ENCODE measurements around the gene GLTP. TPM values are rescaled to one million over a fixed set of nuclear protein-coding genes. Genes with fewer than 3 reads are reported as not detected.

The GLTP gene
- total and polyA plus RNA-seq, 3 donors from 2014 or later: 20.0 to 27.1 (median 23.1) TPM

GRCh38 chr12:109822416-109822815, 57.9 kb downstream of the GLTP start:
- Histone ChIP-seq H3K36me3 (ENCODE audit: low read depth, missing control alignments) (no peaks in the 10 kb centered on the region), H3K4me1 (no peaks in the 10 kb centered on the region), H3K27me3 (no peaks in the 10 kb centered on the region), H3K27ac (no peak overlapping the region), H3K4me3 (no peak overlapping the region), H3K9me3 (no peaks in the 10 kb centered on the region)
- DNase-seq: no peak
- TF ChIP-seq CTCF (IDR thresholded peaks at IDR 0.05) (no peak), POLR2A (IDR thresholded peaks at IDR 0.05) (no peak)
- 87 to 89% methylated on average over 7 of the region's 7 CpGs for WGBS, 2 donors
- intact Hi-C loops (cut with DNase I; ENCODE audit: low total_unique reads): no loop called here

DNA sequence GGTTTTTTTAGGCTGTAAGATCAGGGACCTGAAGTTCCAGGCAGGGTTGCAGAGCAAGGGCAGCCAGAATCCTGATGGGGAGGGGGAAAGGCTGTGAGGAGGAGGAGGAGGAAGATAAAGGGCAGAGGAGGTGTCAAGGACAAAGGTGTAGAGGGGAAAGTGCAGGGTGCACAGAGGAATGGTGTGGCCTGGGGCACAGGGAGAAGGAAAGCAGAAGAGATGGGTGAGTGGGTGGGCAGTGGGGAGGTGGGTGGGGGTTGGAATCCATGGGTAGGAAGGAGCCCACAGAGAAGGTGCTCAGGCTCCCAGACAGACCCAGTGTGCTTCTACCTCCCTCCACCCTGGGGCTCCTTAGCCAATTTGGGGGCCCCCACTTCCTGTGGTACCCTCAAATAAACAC, 58.4 kb downstream of the GLTP start:
- H3K4me3 ChIP-seq: no peak overlapping the region
- no peak for DNase-seq
- H3K27me3 ChIP-seq: no peaks in the 10 kb centered on the region
- no peak overlapping the region for H3K27ac ChIP-seq
- H3K36me3 ChIP-seq (ENCODE audit: low read depth, missing control alignments): no peaks in the 10 kb centered on the region
- H3K9me3 ChIP-seq: no peaks in the 10 kb centered on the region
- TF ChIP-seq POLR2A (IDR thresholded peaks at IDR 0.05) (no peak), CTCF (IDR thresholded peaks at IDR 0.05) (no peak)
- intact Hi-C loops (cut with DNase I; ENCODE audit: low total_unique reads): no loop called here
- no peaks in the 10 kb centered on the region for H3K4me1 ChIP-seq

DNA sequence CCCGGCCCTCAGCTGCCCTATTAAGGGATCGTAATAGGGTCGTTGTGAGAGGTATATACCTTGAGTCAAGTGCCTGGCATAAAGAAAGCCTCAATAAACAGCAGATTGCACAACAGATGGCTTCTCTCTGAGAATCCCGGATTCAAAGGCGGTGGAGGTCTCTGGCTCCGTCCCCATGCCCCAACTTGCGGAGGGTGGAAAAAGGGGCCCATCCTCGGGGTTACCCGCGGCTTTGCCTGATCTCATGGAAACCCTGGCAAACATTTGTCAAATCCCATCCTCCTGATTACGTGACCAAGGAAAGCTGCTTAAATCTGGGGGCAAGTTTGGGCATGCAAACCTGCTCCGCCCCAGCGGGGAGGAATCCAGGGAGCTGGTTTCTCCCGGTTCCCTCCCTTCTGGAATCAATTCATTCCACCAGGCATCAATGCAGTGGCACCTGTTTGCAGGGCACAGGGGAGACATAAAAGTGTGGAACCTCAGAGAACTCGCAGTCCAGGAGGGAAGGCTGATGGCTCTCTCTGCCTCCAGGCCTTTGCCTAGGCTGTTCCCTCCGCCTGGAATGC, 59.4 kb downstream of the GLTP start:
- intact Hi-C loops (cut with DNase I; ENCODE audit: low total_unique reads): no loop called here
- WGBS, 2 donors: 82 to 86% methylated on average over 14 to 16 of the region's 16 CpGs
- no peak for DNase-seq
- no peak overlapping the region for H3K27ac ChIP-seq
- H3K36me3 ChIP-seq (ENCODE audit: low read depth, missing control alignments): no peaks in the 10 kb centered on the region
- H3K4me3 ChIP-seq: no peak overlapping the region
- no peaks in the 10 kb centered on the region for H3K9me3 ChIP-seq
- H3K4me1 ChIP-seq: no peaks in the 10 kb centered on the region
- TF ChIP-seq CTCF (IDR thresholded peaks at IDR 0.05) (no peak), POLR2A (IDR thresholded peaks at IDR 0.05) (no peak)
- no peaks in the 10 kb centered on the region for H3K27me3 ChIP-seq

- H3K4me1 ChIP-seq: no peaks in the 10 kb centered on the region
- H3K4me3 ChIP-seq: no peak overlapping the region
- intact Hi-C loops (cut with DNase I; ENCODE audit: low total_unique reads): no loop called here
- no peak overlapping the region for H3K27ac ChIP-seq
- H3K27me3 ChIP-seq: no peaks in the 10 kb centered on the region
- H3K9me3 ChIP-seq: no peaks in the 10 kb centered on the region
- TF ChIP-seq CTCF (IDR thresholded peaks at IDR 0.05) (no peak), POLR2A (IDR thresholded peaks at IDR 0.05) (no peak)
- no peak for DNase-seq
- H3K36me3 ChIP-seq (ENCODE audit: low read depth, missing control alignments): no peaks in the 10 kb centered on the region
- 69 to 79% methylated on average over 9 to 10 of the region's 10 CpGs for WGBS, 2 donors
These were observed 61.3 kb downstream of the GLTP start for GRCh38 chr12:109818905-109819500.

GRCh38 chr12:109818253-109818652, 62.1 kb downstream of the GLTP start:
- no peak overlapping the region for H3K27ac ChIP-seq
- TF ChIP-seq POLR2A (IDR thresholded peaks at IDR 0.05) (no peak), CTCF (IDR thresholded peaks at IDR 0.05) (no peak)
- no peaks in the 10 kb centered on the region for H3K9me3 ChIP-seq
- WGBS, 2 donors: 93 to 94% methylated on average over 9 of the region's 9 CpGs
- DNase-seq: no peak
- intact Hi-C loops (cut with DNase I; ENCODE audit: low total_unique reads): no loop called here
- H3K4me1 ChIP-seq: no peaks in the 10 kb centered on the region
- no peaks in the 10 kb centered on the region for H3K36me3 ChIP-seq (ENCODE audit: low read depth, missing control alignments)
- H3K4me3 ChIP-seq: no peak overlapping the region
- no peaks in the 10 kb centered on the region for H3K27me3 ChIP-seq
